ENCODE measurements around the gene VPS13D.
"Not testable (repeated sequence)": the region's sequence is repeated elsewhere in the genome, so short reads cannot be mapped to it uniquely, and the experiment has no call there.

VPS13D gene

DNA sequence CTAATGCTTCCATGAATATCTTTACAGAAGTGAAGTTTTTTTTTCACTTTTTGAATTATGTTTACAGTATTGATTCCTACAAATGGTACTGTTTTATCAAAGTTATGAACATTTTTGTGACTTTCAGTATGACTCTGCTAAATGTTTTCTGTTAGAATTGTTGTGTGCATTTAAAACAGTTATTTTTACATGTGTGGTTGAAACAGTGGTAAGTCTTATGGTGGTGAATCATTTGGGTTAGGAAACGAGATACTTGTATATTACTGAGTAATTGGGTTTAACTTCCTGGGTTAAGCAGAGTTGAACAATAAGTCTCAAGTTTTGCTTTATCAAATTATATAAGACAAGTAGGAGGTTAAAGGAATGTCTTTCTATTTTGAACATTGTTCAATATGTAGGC is 66.8 kb downstream of the VPS13D start:
- DNase-seq: no peak

- DNase-seq: no peak
Measured at GRCh38 chr1:12300706-12301105, 70.9 kb downstream of the VPS13D start.

DNA sequence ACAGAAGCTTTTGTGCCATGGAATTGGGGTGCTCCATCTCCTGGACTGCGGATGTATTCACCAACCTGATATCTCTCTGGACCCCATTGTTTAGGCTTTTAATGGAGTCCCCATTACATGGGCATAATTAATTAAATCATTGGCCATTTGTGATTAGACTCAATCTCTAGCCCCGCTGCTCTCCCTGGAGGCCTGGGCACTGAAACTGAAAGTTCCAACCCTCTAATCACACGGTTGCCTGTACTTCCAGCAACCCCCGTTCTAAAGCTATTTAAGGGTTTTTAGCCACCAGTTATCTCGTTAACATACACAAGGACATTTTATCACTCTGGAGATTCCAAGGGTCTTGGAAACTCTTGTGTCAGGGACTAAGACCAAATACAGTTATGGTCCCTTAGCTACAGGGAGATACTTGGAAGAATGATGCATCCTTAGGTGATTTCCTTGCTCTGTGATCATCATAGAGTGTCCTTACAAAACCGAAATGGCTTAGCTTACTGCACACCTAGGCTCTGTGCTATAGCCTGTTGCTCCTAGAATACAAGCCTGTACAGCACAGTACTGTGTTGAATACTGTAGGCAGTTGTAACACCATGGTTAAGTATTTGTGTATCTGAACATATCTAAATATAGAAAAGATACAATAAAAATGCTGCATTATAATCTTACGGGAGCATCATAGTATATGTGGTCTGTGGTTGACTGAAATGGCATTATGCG is 71.8 kb downstream of the VPS13D start:
- DNase-seq: no peak

DNA sequence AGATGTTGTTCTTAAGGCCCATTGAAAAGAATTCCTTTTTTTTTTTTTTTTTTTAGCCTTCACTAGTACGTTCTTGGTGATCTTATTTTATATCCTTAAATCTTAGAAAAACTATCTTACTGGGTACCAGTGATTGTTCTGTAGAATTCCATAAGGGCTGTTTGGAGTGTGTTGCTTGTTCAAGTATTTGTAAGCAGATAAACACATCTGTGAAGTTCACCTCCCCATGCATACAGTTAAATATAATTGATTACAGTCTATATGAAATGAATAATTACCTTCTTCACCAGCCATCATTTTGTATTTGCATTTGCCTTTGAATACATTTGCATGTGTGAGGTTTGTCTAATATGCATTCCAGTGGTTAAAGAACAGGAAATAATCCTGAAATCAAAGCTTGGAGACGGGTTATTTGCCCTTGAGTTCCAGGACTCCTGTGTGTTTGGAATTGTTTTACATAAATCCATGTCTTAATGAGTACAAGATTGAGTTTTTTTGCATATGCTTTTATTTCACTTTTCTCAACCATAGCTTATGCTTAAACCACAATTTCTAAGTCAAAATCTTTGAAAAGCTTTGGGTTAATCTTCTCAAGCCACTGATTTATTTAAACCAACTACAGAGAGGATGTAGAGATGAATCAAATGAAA is 73.1 kb downstream of the VPS13D start:
- DNase-seq: no peak

- DNase-seq: no peak
Measured at GRCh38 chr1:12305377-12305776, 75.5 kb downstream of the VPS13D start.

DNA sequence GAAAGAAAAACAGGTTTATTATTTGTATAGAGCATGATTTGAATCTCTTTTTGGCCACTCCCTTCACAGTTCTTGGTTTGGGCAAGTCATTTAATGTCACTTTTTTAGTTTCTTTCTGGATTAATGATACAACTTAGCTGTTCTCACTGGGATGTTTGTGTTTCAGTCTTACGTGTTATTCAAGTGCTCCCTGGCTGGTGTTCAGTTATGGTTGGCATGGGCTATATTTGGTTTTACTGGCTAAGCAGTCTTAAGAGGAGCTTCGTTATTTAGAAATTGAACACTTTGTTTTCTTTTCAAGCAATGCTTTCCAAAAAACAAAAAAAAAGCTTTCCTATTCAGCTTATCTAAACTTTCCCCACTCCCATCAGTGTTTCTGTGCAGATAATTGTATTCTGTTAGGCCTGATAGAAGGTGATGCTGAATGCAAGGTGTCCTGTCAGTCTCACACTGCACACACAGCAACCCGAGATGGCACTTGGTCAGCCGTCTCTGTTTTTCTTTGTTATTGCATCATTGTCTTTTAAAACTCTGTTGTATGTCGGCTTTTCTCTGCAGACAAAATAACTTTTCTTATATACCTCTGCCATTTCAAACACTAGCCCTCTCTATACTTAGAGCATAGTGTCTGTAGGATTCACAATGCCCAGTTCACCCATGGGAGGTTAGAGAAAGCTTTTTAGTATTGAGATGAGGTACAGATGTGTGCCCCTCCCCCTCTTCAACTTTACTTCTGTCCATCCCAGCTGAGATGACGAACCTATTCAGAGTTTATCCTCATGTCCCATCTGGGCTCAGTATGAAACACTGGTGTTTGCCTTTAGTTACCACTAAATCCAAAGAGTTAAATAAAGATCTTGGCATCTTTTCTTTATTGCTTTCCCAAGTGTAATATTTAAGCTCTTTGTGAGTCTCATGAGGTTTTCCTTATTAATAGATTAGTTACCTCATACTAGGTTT is 80.2 kb downstream of the VPS13D start:
- DNase-seq: no peak

DNA sequence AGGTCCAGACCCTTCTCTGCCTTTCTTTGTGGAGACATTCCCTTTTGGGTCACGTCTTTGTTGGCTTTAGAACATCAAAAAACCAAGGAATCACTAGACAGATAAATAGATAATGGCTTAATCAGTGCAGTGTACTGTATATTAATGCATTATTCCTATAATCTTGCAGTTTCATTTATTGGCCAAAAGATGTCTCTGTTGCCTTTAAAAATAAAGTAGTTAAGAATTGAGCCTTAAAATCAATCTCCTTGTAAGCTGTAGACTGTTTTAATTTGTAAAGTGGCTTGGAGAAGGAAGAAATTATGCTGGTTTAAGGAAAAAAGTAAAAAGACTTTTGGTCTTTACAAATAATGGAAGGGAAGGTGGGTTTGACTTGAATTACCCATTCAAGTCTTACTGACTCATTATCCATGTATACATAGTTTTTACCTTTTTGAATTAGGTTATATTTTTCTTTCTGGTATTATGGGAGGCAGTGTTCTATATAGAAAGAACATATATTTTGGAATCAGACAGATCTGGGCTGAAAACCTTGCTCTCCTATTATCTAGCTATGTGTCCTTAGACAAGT is 84.6 kb downstream of the VPS13D start:
- DNase-seq: peak; percentile 26

GRCh38 chr1:12315146-12315545 is 85.3 kb downstream of the VPS13D start:
- no peak for DNase-seq

GRCh38 chr1:12316331-12316730 is 86.5 kb downstream of the VPS13D start:
- no peak for DNase-seq

GRCh38 chr1:12320486-12320885 is 90.7 kb downstream of the VPS13D start:
- no peak for DNase-seq

DNA sequence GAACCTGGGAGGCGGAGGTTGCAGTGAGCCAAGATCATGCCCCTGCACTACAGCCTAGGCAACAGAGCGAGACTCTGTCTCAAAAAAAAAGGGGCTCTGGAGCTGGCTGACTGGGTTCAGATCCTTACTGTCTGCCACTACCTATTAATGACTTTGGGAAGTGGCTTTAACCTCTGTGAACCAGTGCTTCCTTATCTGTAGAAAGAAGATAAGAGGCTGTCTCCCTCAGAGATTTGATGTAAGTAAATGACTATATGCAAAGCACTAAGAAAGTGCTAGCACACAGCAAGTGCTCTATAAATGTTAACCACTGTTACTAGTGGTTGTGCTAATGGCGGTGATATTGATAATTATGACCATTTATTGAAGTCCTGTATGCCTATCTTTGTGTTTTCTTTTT is 94.6 kb downstream of the VPS13D start:
- DNase-seq: no peak

DNA sequence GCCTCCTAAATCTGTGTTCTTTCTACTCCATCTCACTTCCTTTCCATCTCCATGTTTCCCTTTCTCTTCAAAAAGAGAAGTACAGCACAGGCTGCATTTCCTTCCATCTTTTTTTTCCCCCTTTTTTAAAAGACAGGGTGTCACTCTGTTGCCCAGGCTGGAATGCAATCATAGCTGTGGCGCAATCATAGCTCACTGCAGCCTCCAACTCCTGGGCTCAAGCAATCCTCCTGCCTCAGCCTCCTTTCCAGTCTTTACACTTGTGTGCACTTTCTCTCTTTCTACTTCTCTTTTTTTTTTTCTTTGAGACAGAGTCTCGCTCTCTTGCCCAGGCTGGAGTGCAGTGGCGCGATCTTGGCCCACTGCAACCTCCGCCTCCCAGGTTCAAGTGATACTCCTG is 95.1 kb downstream of the VPS13D start:
- DNase-seq: not testable (repeated sequence)

DNA sequence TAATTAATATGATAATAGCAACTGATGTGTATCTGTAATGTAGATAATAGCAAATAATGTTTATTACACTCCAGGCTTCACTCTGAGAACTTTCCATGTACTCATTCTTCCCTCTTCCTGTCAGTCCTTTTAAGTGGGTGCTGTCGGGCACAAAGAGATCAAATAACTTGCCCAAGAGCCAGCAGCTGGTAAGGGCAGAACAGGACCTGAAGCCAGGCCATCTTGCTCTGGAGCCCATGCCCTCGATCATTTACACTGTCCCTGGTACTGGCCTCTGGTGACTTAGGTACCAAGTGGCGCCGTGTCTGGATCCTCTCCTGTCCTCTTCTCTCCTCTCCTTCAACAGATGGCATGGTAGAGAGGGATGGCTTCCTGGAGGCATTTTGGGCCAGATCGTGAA is 97.2 kb downstream of the VPS13D start:
- DNase-seq: no peak

DNA sequence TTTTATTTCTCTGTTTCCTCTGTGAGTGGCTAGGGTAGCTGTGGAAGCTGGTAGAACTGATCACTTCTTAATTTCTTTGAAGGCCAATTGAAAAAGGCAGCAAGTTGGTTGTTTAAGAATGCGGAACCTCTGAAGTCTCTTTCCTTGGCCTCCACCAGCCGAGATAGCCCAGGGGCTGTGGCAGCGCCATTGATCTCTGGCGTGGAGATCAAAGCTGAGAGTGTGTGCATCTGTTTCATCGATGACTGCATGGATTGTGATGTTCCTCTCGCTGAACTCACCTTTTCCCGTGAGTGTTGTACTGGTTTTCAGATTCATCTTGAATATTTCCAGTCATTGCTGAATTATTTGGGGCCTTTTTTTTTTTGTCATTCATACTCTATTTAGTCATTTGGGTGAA is 97.7 kb downstream of the VPS13D start:
- DNase-seq: no peak

- DNase-seq: no peak
Measured at GRCh38 chr1:12333036-12333785, 103.4 kb downstream of the VPS13D start.

- DNase-seq: no peak
Measured at GRCh38 chr1:12335815-12336214, 106.0 kb downstream of the VPS13D start.

DNA sequence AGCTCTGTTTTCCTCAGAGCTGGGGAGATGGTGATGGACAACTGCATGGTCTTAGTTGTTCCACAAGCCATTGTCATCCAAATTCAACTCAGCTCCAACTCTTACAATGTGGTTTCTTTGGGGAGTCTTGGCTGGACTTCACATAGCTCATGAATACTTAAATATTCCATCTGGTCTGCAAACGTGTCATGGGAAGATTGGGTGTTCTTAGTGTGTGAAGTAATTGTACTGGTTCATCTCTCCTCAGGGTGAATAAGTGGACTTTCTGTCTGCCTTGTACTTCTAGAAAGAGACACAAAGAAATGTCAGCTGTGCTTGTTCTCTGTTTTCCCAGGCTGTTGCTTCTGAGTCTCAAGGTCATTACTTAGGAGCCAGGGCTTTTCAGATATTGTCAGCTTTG is 106.6 kb downstream of the VPS13D start:
- DNase-seq: no peak

GRCh38 chr1:12338017-12338416 is 108.2 kb downstream of the VPS13D start:
- no peak for DNase-seq

DNA sequence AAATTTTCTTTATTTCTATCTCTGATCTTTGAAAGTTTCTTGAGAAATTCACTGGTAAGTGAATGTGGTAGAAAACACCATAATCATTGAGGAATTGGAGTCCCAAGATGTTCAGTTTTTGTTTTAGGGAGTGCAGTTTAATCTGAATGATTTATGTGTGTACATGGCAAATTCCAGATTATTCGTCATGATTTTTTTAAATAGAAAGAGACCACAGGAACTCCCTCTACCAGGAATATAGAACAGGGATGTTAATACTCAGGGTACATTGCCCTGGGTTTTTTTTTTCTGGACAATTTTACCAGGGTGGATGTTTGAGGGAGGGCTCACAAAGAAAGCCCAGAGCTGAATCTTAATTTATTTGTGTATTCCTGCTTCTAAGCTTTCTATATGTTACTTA is 109.0 kb downstream of the VPS13D start:
- DNase-seq: no peak

DNA sequence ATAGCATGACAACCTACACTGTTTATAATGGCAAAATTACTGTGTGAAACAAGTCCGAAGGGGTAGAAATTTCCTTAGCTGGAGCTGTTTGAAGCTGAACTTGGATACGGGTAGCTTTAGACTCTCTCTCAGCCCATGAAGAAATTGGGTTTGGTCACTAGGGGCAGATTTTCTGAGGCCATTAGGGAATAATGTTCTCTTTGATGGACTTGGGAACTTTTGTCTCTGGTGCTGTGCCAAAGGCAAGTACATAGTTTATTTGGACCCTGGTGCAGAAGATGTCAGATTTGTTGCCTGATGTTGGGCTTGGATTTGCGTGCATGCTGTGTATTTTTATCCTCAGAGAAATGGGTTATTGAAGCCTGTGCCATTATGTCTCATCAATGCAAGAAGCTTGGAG is 109.6 kb downstream of the VPS13D start:
- DNase-seq: no peak

DNA sequence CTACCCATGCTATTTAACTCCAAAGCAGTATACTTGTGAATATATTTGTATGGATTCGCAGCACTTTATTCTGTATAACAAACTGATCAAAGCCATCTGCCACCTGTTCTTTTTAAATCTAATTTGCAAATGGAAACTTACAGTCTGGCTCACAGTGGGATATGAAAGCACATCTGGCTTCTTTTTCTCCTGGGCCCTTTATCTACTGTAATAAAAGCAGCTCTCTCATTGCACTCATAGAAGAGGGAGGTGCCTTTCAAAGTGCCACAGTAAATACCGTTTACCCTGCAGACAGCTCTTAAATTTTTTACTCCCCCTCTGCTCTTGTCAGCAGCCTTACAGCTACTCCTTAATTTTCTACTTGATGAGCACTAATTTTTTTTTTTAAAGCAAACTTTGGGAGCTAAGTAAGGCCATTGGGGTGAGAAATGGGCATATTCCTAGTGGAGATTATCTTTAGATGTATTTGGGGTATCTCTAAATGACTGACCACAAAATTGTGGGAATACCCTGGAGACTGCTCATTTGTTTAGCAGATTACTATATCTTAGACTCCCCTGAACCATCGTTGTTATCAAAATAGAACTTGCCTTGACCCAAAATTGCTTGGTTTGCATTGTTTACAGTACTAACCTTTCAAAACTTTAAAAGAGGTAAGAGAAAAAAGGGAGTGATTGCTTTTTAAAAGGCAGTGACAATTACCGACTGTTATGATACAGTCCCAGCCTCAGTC is 110.1 kb downstream of the VPS13D start:
- DNase-seq: no peak

- no peak for DNase-seq
Measured at GRCh38 chr1:12340544-12340930, 110.7 kb downstream of the VPS13D start.

Data from hematopoietic multipotent progenitor cell treated with erythropoietin and hydrocortisone succinate and interleukin-3 and kit ligand, for 8 days (in vitro differentiated cells).